Measurements from ENCODE around the gene MST1.

DNA sequence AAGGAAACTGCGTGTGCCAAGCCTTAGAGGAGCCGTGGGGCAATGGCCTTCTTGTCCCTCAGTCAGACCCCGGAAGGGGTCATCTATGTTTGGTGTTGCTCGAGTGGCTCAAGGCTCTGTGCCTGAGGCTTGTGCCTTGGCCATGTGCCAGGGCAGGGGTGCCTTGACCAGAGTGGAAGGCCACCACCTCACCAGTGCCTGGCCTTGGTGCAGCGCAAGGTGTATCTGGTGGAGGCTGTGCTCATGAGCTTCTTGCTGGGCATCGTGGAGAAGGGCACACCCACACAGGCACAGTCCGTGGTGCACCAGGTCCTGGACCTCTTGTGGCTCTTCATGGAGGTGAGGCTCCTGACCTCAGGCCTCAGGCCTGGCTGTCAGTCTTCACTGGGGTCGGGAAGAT lies 10.7 kb upstream of the MST1 start:
- TF ChIP-seq, protein P1, sequence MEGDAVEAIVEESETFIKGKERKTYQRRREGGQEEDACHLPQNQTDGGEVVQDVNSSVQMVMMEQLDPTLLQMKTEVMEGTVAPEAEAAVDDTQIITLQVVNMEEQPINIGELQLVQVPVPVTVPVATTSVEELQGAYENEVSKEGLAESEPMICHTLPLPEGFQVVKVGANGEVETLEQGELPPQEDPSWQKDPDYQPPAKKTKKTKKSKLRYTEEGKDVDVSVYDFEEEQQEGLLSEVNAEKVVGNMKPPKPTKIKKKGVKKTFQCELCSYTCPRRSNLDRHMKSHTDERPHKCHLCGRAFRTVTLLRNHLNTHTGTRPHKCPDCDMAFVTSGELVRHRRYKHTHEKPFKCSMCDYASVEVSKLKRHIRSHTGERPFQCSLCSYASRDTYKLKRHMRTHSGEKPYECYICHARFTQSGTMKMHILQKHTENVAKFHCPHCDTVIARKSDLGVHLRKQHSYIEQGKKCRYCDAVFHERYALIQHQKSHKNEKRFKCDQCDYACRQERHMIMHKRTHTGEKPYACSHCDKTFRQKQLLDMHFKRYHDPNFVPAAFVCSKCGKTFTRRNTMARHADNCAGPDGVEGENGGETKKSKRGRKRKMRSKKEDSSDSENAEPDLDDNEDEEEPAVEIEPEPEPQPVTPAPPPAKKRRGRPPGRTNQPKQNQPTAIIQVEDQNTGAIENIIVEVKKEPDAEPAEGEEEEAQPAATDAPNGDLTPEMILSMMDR (IDR thresholded peaks at IDR 0.05): no peak
- no peak for TF ChIP-seq POLR2A (IDR thresholded peaks at IDR 0.05)
